Activated T-cell treated with anti-CD3 and anti-CD28 coated beads for 24 hours (primary cell): ENCODE results near the gene SLC22A13.
"Not testable (repeated sequence)": the region's sequence is repeated elsewhere in the genome, so short reads cannot be mapped to it uniquely, and the experiment has no call there.

Experiments used
- DNase-seq: peaks from one replicate; pipeline ENCODE4 v3.0.0-alpha.2; 2020; ENCODE audit warnings: low read depth

The SLC22A13 gene

GRCh38 chr3:38265604-38266307 is at the start of gene SLC22A13:
Gene SLC22A13, plus strand, starts transcription at chr3:38265812. Its CDS starts 49 bp downstream, at chr3:38265861.
- DNase-seq: no peak

- no peak for DNase-seq
These were observed 45.9 kb upstream of the SLC22A13 start for GRCh38 chr3:38219609-38220197.

GRCh38 chr3:38221005-38221404 is 44.6 kb upstream of the SLC22A13 start:
- no peak for DNase-seq

- no peak for DNase-seq
These were observed 43.5 kb upstream of the SLC22A13 start for GRCh38 chr3:38222032-38222634.

GRCh38 chr3:38224357-38224756 is 41.3 kb upstream of the SLC22A13 start:
- DNase-seq: no peak

- DNase-seq: no peak
These were observed 39.3 kb upstream of the SLC22A13 start for GRCh38 chr3:38226273-38226672.

GRCh38 chr3:38227989-38228388 is 37.6 kb upstream of the SLC22A13 start:
- no peak for DNase-seq

GRCh38 chr3:38229036-38229435 is 36.6 kb upstream of the SLC22A13 start:
- no peak for DNase-seq

- DNase-seq: no peak
These were observed 32.9 kb upstream of the SLC22A13 start for GRCh38 chr3:38232701-38233100.

- no peak for DNase-seq
These were observed 30.1 kb upstream of the SLC22A13 start for GRCh38 chr3:38235466-38235865.

GRCh38 chr3:38238416-38239008 is 27.1 kb upstream of the SLC22A13 start:
- DNase-seq: no peak

- DNase-seq: not testable (repeated sequence)
These were observed 22.8 kb upstream of the SLC22A13 start for GRCh38 chr3:38242812-38243211.

- no peak for DNase-seq
These were observed 19.7 kb upstream of the SLC22A13 start for GRCh38 chr3:38245930-38246329.

GRCh38 chr3:38247366-38248035 is 18.1 kb upstream of the SLC22A13 start:
- no peak for DNase-seq

GRCh38 chr3:38250198-38250597 is 15.4 kb upstream of the SLC22A13 start:
- DNase-seq: no peak

- no peak for DNase-seq
These were observed 14.4 kb upstream of the SLC22A13 start for GRCh38 chr3:38251197-38251596.

GRCh38 chr3:38253704-38254103 is 11.9 kb upstream of the SLC22A13 start:
- no peak for DNase-seq

- DNase-seq: no peak
These were observed 10.7 kb upstream of the SLC22A13 start for GRCh38 chr3:38254872-38255271.

- DNase-seq: no peak
These were observed 10.0 kb upstream of the SLC22A13 start for GRCh38 chr3:38255627-38256026.

GRCh38 chr3:38257583-38257982 is 8.0 kb upstream of the SLC22A13 start:
- DNase-seq: no peak

GRCh38 chr3:38260474-38260873 is 5.1 kb upstream of the SLC22A13 start:
- no peak for DNase-seq

- DNase-seq: no peak
These were observed 1.2 kb upstream of the SLC22A13 start for GRCh38 chr3:38264353-38264771.
